ENCODE data around the gene CLDN20. TPM values are rescaled to one million over a fixed set of nuclear protein-coding genes. Genes with fewer than 3 reads are reported as not detected.

CLDN20 gene
- total RNA-seq, 4 donors from 2014 or later: 0.34 to 0.68 (median 0.34) TPM; not detected in 1

DNA sequence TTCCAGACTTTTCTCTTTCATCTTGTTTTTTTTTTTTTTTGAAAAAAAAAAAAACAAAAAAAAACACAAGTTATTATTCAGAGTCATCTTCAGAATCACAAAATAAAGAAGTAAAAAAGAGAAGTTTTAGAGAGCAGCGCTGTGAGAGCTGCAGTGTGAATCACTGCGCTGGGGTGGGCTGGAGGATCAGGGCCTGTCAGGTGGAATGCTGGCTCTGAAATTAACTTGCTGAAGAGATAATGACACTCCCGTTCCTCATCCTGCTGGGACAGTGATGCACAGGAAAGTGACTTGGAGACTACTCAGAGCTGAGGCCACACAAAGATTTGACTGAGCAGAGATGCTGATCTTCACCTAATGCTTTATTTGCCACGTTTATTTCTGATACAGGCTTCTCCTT, 42.7 kb upstream of the CLDN20 start:
- WGBS, 2 donors: 79 to 84% methylated on average over 4 of the region's 4 CpGs
- DNase-seq (ENCODE audit: low spot score in 2 of 2): no peak
- intact Hi-C loops (cut with DNase I; ENCODE audit: low total_unique reads): no loop called here
- TF ChIP-seq, protein P1, sequence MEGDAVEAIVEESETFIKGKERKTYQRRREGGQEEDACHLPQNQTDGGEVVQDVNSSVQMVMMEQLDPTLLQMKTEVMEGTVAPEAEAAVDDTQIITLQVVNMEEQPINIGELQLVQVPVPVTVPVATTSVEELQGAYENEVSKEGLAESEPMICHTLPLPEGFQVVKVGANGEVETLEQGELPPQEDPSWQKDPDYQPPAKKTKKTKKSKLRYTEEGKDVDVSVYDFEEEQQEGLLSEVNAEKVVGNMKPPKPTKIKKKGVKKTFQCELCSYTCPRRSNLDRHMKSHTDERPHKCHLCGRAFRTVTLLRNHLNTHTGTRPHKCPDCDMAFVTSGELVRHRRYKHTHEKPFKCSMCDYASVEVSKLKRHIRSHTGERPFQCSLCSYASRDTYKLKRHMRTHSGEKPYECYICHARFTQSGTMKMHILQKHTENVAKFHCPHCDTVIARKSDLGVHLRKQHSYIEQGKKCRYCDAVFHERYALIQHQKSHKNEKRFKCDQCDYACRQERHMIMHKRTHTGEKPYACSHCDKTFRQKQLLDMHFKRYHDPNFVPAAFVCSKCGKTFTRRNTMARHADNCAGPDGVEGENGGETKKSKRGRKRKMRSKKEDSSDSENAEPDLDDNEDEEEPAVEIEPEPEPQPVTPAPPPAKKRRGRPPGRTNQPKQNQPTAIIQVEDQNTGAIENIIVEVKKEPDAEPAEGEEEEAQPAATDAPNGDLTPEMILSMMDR (IDR thresholded peaks at IDR 0.05): no peak
- no peak for TF ChIP-seq POLR2A (IDR thresholded peaks at IDR 0.05)
- H3K4me3 ChIP-seq (ENCODE audit: low read depth, poor library complexity, severe bottlenecking): no peak overlapping the region

DNA sequence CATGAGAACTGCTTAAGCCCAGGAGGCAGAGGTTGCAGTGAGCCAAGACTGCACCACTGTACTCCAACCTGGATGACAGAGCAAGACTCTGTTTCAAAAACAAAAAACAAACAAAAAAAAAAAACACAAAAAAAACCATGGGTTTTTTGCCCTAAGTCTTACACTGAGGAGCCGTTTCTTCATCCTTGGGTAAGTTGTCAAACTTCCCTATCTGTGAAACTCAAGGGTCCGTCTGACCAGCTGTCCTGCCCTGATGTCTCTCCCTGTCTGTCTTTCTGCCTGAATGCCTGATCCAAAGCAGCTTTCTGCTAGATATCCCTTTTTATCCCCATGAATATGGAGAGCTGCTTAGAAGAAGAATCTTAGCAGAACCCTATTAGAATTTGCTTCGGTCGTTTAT, 41.3 kb upstream of the CLDN20 start:
- no peak overlapping the region for H3K4me3 ChIP-seq (ENCODE audit: low read depth, poor library complexity, severe bottlenecking)
- intact Hi-C loops (cut with DNase I; ENCODE audit: low total_unique reads): no loop called here
- 94 to 95% methylated on average over 4 of the region's 4 CpGs for WGBS, 2 donors
- no peak for DNase-seq (ENCODE audit: low spot score in 2 of 2)
- TF ChIP-seq, protein P1 (IDR thresholded peaks at IDR 0.05): no peak

DNA sequence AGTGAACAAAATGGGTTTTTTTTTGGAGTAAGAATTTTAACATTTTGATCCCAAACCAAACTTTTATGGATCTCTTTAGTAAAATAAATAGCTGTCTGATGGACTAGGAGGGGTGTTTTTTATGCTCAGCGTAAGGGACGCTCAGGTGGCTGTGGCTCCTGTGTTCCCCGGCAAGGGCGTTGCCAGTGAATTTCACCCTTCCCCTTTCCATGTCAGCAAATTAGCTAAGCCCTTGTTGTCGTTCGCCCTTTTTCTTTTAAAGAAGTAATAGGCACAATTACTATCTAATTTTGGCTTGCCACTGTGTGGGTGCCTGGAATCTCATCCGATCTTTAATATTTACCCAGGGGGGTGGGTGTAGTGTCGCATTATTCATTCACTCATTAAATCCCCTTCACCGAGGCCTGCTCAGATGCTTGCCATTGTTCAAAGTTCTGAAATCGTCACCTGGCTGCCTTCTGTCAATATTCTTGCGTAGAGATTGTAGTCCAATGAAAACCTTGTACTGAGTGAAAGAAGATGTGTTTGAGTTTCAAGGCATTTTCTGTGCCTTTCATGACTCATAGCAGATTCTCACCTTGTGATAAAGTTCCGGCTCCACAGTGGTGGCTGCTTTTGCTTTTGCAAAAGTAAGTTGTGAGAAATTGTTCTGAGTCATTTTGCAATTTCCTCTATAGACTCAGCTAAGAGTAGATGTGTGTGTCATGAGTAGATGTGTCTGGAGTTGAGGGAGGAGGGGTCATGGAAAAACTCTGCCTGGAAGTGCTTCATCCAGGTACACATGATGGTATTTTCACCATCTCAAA, 40.0 kb upstream of the CLDN20 start:
- no peak overlapping the region for H3K4me3 ChIP-seq (ENCODE audit: low read depth, poor library complexity, severe bottlenecking)
- intact Hi-C loops (cut with DNase I; ENCODE audit: low total_unique reads): no loop called here
- WGBS, 2 donors: 63 to 64% methylated on average over 12 of the region's 12 CpGs
- no peak for TF ChIP-seq POLR2A (IDR thresholded peaks at IDR 0.05)
- TF ChIP-seq, protein P1 (IDR thresholded peaks at IDR 0.05): no peak
- peak in 1 of 2 donors; percentile 26 for DNase-seq (ENCODE audit: low spot score in 2 of 2)

DNA sequence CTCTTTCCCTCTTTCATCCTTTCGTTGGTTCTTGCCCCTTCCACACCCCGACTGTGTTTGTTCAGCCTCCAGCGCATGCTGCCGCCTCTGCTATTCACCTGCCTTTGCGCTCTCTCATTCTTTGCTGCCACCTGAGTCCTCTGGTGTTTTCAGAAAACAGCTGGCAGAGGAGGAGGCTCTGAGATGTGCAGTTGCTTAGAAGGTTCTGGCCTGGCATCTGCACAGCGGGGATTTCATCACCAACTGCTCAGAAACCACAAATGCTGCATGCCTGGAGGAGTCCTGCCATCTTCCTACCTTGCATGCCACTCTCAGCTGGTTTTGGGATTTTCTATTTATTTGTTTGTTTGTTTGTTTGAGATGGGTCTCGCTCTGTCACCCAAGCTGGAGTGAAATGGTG, 39.2 kb upstream of the CLDN20 start:
- peak in 1 of 2 donors; percentile 77 for DNase-seq (ENCODE audit: low spot score in 2 of 2)
- intact Hi-C loops (cut with DNase I; ENCODE audit: low total_unique reads): no loop called here
- H3K4me3 ChIP-seq (ENCODE audit: low read depth, poor library complexity, severe bottlenecking): no peak overlapping the region
- 88 to 94% methylated on average over 7 of the region's 7 CpGs for WGBS, 2 donors
- TF ChIP-seq, protein P1 (IDR thresholded peaks at IDR 0.05): no peak
- TF ChIP-seq POLR2A (IDR thresholded peaks at IDR 0.05): no peak

DNA sequence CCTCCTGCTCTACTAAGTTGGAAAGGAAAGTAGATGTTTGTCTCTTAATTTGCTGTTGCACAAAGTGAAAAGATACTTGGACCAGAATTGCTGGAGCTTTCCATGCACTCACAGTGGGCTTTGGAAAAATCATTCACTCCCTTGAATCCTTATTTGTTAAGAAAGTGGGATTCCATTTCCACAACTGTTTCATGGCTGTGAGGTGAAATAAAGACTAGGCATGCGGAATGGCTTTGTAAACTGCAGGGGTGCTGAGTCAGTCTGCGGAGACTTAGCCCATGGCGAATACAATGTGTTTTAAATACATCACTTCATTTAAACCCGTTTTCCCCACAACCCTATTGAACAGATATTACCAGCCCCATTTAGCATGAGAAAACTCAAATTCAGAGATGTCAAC, 36.8 kb upstream of the CLDN20 start:
- no peak for DNase-seq (ENCODE audit: low spot score in 2 of 2)
- intact Hi-C loops (cut with DNase I; ENCODE audit: low total_unique reads): no loop called here
- WGBS, 2 donors: 90 to 95% methylated on average over 4 of the region's 4 CpGs
- H3K4me3 ChIP-seq (ENCODE audit: low read depth, poor library complexity, severe bottlenecking): no peak overlapping the region
- TF ChIP-seq, protein P1 (IDR thresholded peaks at IDR 0.05): no peak
- TF ChIP-seq POLR2A (IDR thresholded peaks at IDR 0.05): no peak

Measured in lower leg skin (tissue), 4 donors.